ENCODE data around the gene INPP5E. TPM values are rescaled to one million over a fixed set of nuclear protein-coding genes. Genes with fewer than 3 reads are reported as not detected.

INPP5E gene
- total RNA-seq, 1 donor from 2014 or later, result 16.7 TPM

- DNase-seq (ENCODE audit: extremely low spot score, unreplicated experiment), result peak; percentile 100
- peak within 1 kb of the TSS; percentile 97 for H3K4me3 Mint-ChIP-seq (ENCODE audit: unreplicated experiment)
- H3K36me3 Mint-ChIP-seq (ENCODE audit: unreplicated experiment), result peaks cover 3% of the 10 kb centered on the region
- H3K9me3 Mint-ChIP-seq (ENCODE audit: unreplicated experiment), result no peaks in the 10 kb centered on the region
- H3K4me1 Mint-ChIP-seq (ENCODE audit: unreplicated experiment), result peaks cover 24% of the 10 kb centered on the region
- H3K27me3 Mint-ChIP-seq (ENCODE audit: unreplicated experiment), result no peaks in the 10 kb centered on the region
- H3K27ac Mint-ChIP-seq (ENCODE audit: unreplicated experiment), result peak within 1 kb of the TSS; percentile 99
- no peak for TF ChIP-seq CTCF (IDR thresholded peaks at IDR 0.05)
These were observed 43.3 kb upstream of the INPP5E start, which contains the start of gene SEC16A for GRCh38 chr9:136482793-136483588. SEC16A (minus strand) TSS chr9:136483040; CDS start chr9:136477615, 5,425 bp downstream.

GRCh38 chr9:136482046-136482792, 42.6 kb upstream of the INPP5E start:
- DNase-seq (ENCODE audit: extremely low spot score, unreplicated experiment), result no peak
- peak overlapping the region; percentile 84 for H3K27ac Mint-ChIP-seq (ENCODE audit: unreplicated experiment)
- H3K36me3 Mint-ChIP-seq (ENCODE audit: unreplicated experiment), result peaks cover 5% of the 10 kb centered on the region
- H3K27me3 Mint-ChIP-seq (ENCODE audit: unreplicated experiment), result no peaks in the 10 kb centered on the region
- peak overlapping the region; percentile 97 for H3K4me3 Mint-ChIP-seq (ENCODE audit: unreplicated experiment)
- TF ChIP-seq CTCF (IDR thresholded peaks at IDR 0.05), result no peak
- no peaks in the 10 kb centered on the region for H3K9me3 Mint-ChIP-seq (ENCODE audit: unreplicated experiment)
- H3K4me1 Mint-ChIP-seq (ENCODE audit: unreplicated experiment), result peaks cover 24% of the 10 kb centered on the region

DNA sequence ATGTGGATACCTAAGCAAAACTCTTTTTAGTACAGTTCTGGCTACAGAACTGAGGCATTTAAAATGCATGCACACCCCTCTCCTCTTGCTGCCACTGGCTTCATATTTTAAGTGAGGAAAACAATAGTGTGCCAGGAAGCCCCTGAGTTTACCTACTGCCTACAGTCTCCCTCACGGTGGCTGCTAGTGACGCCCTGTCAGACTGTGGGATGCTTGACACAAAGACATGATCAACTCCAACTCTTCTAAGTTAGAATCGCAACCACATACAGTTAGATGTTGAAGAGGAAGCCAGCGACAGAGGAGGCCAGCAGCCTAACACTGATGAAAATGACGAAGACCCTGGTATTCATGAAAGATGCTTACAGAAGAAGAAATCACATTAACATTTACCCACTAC, 41.9 kb upstream of the INPP5E start:
- Mint-ChIP-seq H3K4me1 (ENCODE audit: unreplicated experiment) (peaks cover 24% of the 10 kb centered on the region), H3K36me3 (ENCODE audit: unreplicated experiment) (peaks cover 5% of the 10 kb centered on the region), H3K27ac (ENCODE audit: unreplicated experiment) (peak overlapping the region; percentile 84), H3K9me3 (ENCODE audit: unreplicated experiment) (no peaks in the 10 kb centered on the region), H3K4me3 (ENCODE audit: unreplicated experiment) (peak overlapping the region; percentile 97), H3K27me3 (ENCODE audit: unreplicated experiment) (no peaks in the 10 kb centered on the region)
- no peak for TF ChIP-seq CTCF (IDR thresholded peaks at IDR 0.05)
- no peak for DNase-seq (ENCODE audit: extremely low spot score, unreplicated experiment)

- Mint-ChIP-seq H3K4me1 (ENCODE audit: unreplicated experiment) (peaks cover 13% of the 10 kb centered on the region), H3K4me3 (ENCODE audit: unreplicated experiment) (no peak overlapping the region), H3K27me3 (ENCODE audit: unreplicated experiment) (no peaks in the 10 kb centered on the region), H3K36me3 (ENCODE audit: unreplicated experiment) (peaks cover 24% of the 10 kb centered on the region), H3K9me3 (ENCODE audit: unreplicated experiment) (no peaks in the 10 kb centered on the region), H3K27ac (ENCODE audit: unreplicated experiment) (no peak overlapping the region)
- no peak for TF ChIP-seq CTCF (IDR thresholded peaks at IDR 0.05)
- DNase-seq (ENCODE audit: extremely low spot score, unreplicated experiment), result no peak
These were observed 36.9 kb upstream of the INPP5E start for GRCh38 chr9:136476369-136477150.
